Measurements from ENCODE around the gene WDR90.

The WDR90 gene

GRCh38 chr16:626787-627453 lies 22.2 kb upstream of the WDR90 start:
- peak; percentile 98 for DNase-seq

DNA sequence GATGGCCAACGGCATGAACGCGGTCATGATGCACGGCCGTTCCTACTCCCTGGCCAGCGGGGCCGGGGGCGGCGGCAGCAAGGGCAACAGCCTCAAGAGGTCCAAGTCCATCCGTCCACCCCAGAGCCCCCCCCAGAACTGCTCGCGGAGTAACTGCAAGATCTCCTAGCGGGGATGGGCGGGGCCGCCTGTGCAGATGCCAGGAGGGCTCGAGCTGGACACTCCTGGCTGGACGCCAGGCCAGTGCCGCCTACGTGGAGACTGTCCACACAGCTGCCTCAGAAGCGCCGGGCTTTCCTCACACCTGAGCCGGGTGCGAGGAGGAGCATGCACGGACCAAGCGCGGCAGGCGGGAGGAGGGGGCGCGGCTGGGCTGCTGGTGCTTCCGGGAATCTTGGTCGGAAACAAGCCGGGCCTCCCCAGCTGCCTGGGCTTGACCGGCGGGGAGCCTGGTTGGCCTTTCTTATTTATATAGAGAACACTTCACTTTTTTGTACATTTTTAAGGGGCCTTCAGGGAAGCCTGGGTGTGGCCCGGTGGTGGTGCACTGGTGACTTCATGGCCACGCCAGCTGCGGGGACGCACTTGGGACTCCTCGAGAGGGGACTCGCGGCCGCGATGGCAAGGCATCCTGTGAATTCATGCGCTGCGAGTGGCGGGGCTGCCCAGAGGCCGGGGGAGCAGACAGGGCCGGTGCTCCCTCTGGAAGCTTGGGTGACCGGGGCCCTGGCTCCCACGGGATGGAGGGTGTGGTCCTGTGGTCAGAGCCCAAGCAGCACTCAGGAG lies 21.5 kb upstream of the WDR90 start:
- DNase-seq = no peak

GRCh38 chr16:628321-629061 lies 20.7 kb upstream of the WDR90 start:
- DNase-seq = no peak

DNA sequence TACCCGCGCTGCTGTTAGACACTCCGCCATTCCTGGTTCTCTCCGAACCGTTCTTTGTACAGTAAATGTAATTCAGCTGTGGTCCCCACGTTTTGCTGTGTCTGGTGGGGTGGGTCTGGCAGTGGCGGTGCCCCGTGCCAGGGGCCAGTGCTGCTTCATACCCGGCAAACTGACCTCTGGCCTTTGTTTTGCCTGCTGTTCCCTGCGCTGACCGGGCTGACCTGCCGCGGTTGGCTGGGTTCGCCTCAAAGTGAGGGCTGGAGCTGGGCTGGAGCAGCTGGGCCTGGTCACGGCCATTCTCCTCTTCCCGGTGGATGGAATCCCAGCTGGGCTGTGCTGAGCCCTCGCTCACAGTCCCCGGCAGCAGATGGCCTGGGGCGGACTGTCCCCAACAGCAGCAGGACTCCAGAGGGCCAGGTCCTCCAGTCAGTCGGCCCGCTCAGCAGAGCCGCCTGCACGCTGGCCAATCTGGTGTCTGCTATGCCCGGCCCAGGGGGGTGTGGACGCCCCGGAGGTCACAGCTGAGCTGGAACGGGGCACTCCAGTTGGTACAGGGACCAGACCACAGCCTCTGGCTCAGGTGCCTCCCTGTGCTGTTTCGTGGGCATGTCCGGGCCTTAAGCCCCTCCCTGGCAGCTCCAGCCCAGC lies 19.9 kb upstream of the WDR90 start:
- no peak for DNase-seq

GRCh38 chr16:629833-630248 lies 19.3 kb upstream of the WDR90 start:
- no peak for DNase-seq

- no peak for DNase-seq
Observed at GRCh38 chr16:630249-630814, 18.8 kb upstream of the WDR90 start.

DNA sequence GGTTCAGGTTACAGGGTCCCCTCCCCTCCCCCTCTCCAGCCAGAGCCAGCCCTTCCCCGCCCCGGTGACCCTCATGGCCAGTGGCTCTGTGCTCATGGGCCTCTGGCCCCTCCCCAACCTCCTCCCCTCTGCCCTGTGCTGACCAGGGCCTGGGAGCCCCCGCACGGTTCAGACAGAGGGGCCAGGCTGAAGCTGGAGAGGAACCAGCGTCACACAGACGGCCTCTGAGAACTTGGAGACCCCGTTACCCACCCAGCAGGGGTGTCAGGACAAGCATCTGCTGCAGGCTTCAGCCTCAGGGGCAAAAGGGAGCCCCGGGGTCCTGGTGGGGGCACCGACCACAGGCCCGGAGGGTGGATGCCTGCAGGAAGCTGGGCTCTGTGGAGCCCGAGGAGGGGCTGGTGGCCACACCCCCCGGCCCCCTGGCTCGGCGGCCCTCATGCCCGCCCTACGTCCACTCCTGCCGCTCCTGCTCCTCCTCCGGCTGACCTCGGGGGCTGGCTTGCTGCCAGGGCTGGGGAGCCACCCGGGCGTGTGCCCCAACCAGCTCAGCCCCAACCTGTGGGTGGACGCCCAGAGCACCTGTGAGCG lies 18.3 kb upstream of the WDR90 start, which contains the start of gene WFIKKN1:
WFIKKN1 (plus strand) TSS at position 171 of the 591 bp plus-strand sequence; CDS start at position 440, 269 bp downstream.
- DNase-seq = no peak

- no peak for DNase-seq
Observed at GRCh38 chr16:631808-632358, 17.3 kb upstream of the WDR90 start.

DNA sequence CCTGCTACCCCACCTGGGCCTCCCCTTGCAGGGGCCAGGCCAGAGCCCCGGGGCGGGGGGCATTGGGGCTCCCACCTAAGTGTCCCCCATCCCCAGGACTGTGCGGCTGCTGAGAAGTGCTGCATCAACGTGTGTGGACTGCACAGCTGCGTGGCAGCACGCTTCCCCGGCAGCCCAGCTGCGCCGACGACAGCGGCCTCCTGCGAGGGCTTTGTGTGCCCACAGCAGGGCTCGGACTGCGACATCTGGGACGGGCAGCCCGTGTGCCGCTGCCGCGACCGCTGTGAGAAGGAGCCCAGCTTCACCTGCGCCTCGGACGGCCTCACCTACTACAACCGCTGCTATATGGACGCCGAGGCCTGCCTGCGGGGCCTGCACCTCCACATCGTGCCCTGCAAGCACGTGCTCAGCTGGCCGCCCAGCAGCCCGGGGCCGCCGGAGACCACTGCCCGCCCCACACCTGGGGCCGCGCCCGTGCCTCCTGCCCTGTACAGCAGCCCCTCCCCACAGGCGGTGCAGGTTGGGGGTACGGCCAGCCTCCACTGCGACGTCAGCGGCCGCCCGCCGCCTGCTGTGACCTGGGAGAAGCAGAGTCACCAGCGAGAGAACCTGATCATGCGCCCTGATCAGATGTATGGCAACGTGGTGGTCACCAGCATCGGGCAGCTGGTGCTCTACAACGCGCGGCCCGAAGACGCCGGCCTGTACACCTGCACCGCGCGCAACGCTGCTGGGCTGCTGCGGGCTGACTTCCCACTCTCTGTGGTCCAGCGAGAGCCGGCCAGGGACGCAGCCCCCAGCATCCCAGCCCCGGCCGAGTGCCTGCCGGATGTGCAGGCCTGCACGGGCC lies 16.5 kb upstream of the WDR90 start:
- DNase-seq = no peak

DNA sequence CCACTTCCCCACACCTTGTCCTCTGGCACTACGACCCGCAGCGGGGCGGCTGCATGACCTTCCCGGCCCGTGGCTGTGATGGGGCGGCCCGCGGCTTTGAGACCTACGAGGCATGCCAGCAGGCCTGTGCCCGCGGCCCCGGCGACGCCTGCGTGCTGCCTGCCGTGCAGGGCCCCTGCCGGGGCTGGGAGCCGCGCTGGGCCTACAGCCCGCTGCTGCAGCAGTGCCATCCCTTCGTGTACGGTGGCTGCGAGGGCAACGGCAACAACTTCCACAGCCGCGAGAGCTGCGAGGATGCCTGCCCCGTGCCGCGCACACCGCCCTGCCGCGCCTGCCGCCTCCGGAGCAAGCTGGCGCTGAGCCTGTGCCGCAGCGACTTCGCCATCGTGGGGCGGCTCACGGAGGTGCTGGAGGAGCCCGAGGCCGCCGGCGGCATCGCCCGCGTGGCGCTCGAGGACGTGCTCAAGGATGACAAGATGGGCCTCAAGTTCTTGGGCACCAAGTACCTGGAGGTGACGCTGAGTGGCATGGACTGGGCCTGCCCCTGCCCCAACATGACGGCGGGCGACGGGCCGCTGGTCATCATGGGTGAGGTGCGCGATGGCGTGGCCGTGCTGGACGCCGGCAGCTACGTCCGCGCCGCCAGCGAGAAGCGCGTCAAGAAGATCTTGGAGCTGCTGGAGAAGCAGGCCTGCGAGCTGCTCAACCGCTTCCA lies 15.7 kb upstream of the WDR90 start:
- no peak for DNase-seq

DNA sequence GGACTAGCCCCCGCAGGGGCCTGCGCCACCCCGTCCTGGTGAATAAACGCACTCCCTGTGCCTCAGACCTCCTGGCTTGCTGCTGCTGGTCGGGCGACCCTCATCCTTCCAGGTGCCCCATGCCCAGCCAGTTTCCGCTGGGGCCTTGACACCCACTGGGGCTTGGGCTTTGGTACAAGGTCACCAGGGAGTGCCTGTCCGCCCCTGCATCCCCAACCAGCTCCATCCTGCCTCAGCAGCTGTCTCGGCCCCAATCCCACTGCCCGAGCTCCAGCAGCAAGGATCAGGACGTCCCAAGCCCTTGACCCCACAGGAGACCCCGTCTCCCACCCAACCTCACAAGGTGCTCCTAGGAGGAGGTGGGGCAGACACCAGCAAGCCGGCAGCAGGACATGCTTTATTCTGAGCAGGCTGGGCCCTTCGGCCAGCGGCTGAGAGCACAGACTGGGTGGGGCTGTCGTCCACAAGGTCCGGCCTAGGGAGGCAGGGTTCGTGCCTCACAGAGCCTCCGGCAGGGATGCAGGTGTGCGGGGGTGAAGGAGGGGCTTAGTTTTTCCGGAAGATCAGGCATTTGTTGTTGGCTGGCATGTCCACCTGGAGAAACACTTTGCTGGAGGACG lies 15.0 kb upstream of the WDR90 start:
- DNase-seq = no peak

- no peak for DNase-seq
Observed at GRCh38 chr16:634996-635395, 14.2 kb upstream of the WDR90 start.

GRCh38 chr16:635573-636205 lies 13.5 kb upstream of the WDR90 start:
- DNase-seq = no peak

- DNase-seq = peak; percentile 94
Observed at GRCh38 chr16:636206-637080, 12.7 kb upstream of the WDR90 start, which contains the start of gene METTL26. TSS of gene METTL26 (minus strand) at chr16:636305. CDS start at chr16:636290, 15 bp downstream.

DNA sequence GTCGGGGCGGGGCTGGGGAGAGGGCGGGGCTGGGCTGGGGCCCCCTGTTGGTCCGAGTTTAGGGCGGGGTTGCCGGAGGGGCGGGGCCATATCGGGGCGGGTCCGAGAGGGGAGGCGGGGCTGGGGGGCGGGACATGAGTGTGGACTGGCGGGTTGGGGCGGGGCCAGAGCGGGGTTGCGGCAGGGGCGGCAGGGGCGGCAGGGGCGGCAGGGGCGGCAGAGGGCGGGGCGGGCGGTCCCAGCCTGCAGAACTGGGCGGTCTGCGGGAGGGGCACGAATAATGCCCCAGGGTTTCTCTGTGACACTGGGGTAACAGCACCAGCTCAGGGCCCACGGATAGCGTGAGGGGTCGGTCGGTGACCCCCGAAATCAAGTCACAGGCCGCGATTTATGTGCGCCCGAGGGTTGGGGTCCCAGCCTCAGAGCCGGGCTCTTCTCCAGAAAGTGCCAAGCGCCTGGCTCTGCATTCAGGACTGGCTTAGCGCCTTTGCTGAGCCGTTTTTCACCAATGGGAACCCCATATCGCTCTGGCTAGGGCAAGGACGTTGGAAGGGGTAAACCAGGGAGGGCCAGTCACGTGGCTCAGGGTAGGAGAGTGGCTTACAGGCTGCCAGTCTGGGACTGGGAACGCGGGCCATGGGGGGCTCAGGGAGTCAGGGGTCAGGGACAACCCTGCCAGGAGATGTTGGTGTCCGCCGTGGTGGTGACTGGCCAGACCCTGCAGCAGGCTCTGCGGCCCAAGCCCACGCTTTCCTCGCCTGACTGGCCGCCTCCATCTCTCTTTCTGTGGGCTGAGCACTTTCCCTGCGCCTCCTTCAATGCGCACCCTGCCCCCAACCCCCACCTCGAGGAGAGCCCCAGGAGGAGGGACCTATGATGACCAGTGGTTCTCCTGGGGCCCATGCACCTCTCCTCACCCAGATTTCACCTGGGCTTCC lies 11.8 kb upstream of the WDR90 start:
- peak; percentile 85 for DNase-seq

GRCh38 chr16:638034-638543 lies 11.1 kb upstream of the WDR90 start:
- DNase-seq = no peak
